HL-60 (cell line): ENCODE data around the gene RTCB.

Experiments used
- DNase-seq, 2 experiments: peaks; one replicate each; pipeline ENCODE4 v3.0.0-alpha.2; 2010 to 2020; ENCODE audit warnings: low read depth in 1 of 2, low spot score in 1 of 2
- H3K27ac ChIP-seq: fragments of 250-450 bp; sonication (Bioruptor Pico); replicated peaks from 2 replicates; pipeline ENCODE4 v1.5.1; 2020; ENCODE audit warnings: mild to moderate bottlenecking, moderate library complexity
- H3K27me3 ChIP-seq: fragments of 250-450 bp; sonication (Bioruptor Pico); 2 replicates; pipeline ENCODE4 v1.5.1; 2021; ENCODE audit warnings: mild to moderate bottlenecking, moderate library complexity; ENCODE audit not compliant: insufficient read depth, poor library complexity, severe bottlenecking
- H3K4me3 ChIP-seq: replicated peaks from 2 replicates; pipeline ENCODE4 v1.5.1; 2011; ENCODE audit warnings: mild to moderate bottlenecking, control low read depth, low read length; ENCODE audit not compliant: insufficient read depth
- CTCF ChIP-seq: IDR thresholded peaks from one replicate; pipeline ENCODE4 v1.5.1; 2011; ENCODE audit warnings: low read length, control low read depth, inconsistent platforms; ENCODE audit not compliant: insufficient read depth
- GABPA ChIP-seq: IDR thresholded peaks from 2 replicates; pipeline ENCODE4 v1.6.1; 2012; ENCODE audit warnings: low read depth
- POLR2AphosphoS5 ChIP-seq: IDR thresholded peaks from 2 replicates; pipeline ENCODE4 v1.6.1; 2012; ENCODE audit warnings: low read depth
- SPI1 ChIP-seq: IDR thresholded peaks from 2 replicates; pipeline ENCODE4 v1.6.1; 2012; ENCODE audit warnings: low read depth, mild to moderate bottlenecking, borderline replicate concordance
- TF ChIP-seq, protein P1 (sequence below): IDR thresholded peaks from 2 replicates; pipeline ENCODE4 v1.6.1; 2012; ENCODE audit warnings: low read depth; ENCODE audit not compliant: insufficient replicate concordance

RTCB gene

DNA sequence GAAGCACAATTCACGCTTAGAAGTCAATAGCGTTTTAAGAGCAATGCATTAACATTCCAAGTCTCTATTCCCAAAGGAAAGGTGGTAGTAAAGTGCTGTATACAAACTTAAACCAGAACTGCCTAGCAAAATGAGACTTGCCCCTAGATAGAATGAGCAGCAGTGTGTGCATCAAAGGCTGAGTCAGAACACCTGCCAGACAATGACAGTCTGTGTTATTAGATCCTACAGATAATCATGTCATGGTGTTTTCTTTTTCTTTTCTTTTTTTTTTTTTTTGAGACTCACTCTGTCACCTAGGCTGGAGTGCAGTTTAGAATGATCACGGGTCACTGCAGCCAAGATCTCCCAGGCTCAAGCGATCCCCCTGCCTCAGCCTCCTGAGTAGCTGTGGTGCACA, 1.6 kb downstream of the RTCB start:
- no peak overlapping the region for H3K27ac ChIP-seq
- DNase-seq, result no peak
- H3K4me3 ChIP-seq, result no peak overlapping the region
- TF ChIP-seq SPI1 (no peak), GABPA (no peak), POLR2AphosphoS5 (no peak), CTCF (no peak)
- TF ChIP-seq, protein P1, sequence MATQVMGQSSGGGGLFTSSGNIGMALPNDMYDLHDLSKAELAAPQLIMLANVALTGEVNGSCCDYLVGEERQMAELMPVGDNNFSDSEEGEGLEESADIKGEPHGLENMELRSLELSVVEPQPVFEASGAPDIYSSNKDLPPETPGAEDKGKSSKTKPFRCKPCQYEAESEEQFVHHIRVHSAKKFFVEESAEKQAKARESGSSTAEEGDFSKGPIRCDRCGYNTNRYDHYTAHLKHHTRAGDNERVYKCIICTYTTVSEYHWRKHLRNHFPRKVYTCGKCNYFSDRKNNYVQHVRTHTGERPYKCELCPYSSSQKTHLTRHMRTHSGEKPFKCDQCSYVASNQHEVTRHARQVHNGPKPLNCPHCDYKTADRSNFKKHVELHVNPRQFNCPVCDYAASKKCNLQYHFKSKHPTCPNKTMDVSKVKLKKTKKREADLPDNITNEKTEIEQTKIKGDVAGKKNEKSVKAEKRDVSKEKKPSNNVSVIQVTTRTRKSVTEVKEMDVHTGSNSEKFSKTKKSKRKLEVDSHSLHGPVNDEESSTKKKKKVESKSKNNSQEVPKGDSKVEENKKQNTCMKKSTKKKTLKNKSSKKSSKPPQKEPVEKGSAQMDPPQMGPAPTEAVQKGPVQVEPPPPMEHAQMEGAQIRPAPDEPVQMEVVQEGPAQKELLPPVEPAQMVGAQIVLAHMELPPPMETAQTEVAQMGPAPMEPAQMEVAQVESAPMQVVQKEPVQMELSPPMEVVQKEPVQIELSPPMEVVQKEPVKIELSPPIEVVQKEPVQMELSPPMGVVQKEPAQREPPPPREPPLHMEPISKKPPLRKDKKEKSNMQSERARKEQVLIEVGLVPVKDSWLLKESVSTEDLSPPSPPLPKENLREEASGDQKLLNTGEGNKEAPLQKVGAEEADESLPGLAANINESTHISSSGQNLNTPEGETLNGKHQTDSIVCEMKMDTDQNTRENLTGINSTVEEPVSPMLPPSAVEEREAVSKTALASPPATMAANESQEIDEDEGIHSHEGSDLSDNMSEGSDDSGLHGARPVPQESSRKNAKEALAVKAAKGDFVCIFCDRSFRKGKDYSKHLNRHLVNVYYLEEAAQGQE, result no peak
- no peaks in the 10 kb centered on the region for H3K27me3 ChIP-seq

- TF ChIP-seq SPI1 (peak; percentile 40), GABPA (no peak), POLR2AphosphoS5 (no peak), CTCF (no peak)
- TF ChIP-seq, protein P1, result no peak
- no peak for DNase-seq
- H3K27ac ChIP-seq, result no peak overlapping the region
- no peaks in the 10 kb centered on the region for H3K27me3 ChIP-seq
- no peak overlapping the region for H3K4me3 ChIP-seq
Measured at GRCh38 chr22:32409977-32410376, 2.1 kb downstream of the RTCB start.

- TF ChIP-seq GABPA, result no peak
- TF ChIP-seq, protein P1, result no peak
- no peak for TF ChIP-seq SPI1
- TF ChIP-seq POLR2AphosphoS5, result no peak
- TF ChIP-seq CTCF, result no peak
- no peaks in the 10 kb centered on the region for H3K27me3 ChIP-seq
- no peak overlapping the region for H3K4me3 ChIP-seq
- DNase-seq, result no peak
- no peak overlapping the region for H3K27ac ChIP-seq
Measured at GRCh38 chr22:32407936-32408335, 4.1 kb downstream of the RTCB start.
